ENCODE measurements around the gene PPIL6.
A peak's percentile ranks its signal among the peaks of the same experiment; 100 is the strongest.
"Not testable (repeated sequence)": the region's sequence is repeated elsewhere in the genome, so short reads cannot be mapped to it uniquely, and the experiment has no call there.

The PPIL6 gene

GRCh38 chr6:109396046-109396718 lies 44.2 kb downstream of the PPIL6 start:
- DNase-seq (ENCODE audit: low spot score) = no peak

DNA sequence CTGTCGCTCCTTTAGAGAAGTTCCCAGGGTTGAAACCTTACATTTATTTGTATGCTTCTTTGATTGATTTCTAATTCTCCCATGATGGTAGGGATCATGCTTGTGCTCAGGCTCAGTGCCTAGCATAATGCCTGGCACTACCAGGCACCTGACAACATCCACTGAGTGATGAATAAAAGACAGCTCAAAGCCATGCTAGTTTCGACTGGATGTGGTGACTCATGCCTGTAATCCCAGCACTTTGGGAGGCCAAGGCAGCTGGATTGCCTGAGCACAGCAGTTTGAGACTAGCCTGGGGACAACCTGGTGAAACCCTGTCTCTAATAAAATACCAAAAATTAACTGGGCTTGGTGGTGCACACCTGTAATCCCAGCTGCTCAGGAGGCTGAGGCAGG lies 46.5 kb downstream of the PPIL6 start:
- no peak for DNase-seq (ENCODE audit: low spot score)

GRCh38 chr6:109393157-109393885 lies 47.1 kb downstream of the PPIL6 start:
- no peak for DNase-seq (ENCODE audit: low spot score)

- no peak for DNase-seq (ENCODE audit: low spot score)
Measured at GRCh38 chr6:109389650-109390274, 50.7 kb downstream of the PPIL6 start.

DNA sequence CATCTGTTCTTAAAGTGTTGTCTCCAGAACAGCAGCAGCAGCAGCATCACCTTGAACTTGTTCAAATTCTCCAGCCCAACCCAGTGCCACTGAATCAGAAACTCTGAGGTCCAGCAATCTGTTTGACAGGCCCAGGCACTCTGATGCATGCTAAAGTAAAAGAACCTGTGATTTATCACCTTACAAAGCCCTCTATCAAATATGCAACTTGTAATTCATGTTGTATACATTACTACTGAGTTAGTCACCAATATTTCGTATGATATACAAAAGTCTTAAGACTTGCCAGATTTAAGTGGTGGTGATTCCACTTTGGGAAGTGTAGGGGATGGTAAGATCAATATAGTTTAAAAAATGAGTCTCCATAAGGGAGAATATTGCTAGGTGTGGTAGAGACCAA lies 52.2 kb downstream of the PPIL6 start:
- DNase-seq (ENCODE audit: low spot score) = no peak

DNA sequence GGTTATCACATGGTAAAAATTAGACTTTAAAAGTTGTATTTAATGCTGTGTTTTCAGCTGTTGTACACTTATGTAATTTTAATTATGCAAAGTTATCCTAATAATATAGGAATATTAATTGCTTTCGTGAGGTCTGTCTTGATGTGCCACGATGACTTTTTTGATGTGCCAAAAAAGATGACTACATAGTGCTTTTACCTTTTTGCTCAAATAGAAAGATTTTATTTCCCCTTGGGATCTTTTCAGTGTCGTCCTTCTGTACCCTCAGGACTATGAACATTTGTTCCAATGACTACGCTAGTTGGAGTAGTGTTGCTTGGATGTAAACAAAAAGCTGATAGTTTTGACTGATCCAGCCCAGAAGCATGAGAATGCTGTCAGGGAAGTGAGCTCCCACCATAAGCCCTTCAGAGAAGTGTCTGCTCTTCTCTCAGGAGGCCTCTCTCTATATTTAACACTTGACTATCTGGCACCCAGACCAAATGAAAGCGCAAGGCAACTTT lies 56.9 kb downstream of the PPIL6 start:
- no peak for DNase-seq (ENCODE audit: low spot score)

DNA sequence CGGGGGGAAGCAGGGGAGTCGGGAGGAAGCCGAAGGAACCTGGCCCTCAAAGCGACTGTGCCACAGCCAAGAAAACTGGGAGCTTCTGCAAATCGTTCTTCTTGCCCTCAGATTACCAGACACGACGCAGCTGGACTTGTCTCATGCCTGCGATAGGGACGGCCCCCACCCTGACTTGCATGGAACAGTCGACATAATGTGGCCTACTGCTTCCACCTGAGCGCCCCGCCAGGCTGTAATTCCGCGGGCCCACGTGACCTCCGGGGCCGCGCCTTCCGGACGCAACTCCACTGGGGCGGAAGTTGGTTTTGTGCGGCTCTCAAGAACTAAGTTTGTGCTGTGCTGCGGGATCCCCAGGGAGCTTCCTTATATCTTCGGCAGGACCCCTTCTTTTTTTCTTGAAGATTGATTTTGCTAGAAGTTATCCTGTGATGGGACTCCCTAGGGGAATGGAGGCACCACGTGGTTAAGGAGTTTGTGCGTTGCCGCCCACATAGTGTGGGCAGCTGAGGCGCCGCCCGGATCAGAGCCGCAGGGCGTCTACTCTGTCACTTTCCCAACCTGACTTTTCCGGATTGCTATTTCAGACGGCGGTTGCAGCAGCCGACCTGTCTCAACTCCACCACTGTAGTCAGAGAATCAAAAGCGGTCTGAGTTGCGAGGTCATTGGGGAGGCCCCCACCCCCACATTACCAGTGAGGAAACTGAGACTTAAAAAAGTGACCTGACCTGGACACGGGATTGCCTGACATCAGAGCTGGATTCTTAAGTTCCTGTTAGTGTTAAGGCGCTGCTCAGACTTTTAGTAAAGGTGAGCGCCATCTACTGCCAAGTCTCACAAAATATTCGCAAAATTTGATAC lies 57.6 kb downstream of the PPIL6 start:
- DNase-seq (ENCODE audit: low spot score) = peak; percentile 92

DNA sequence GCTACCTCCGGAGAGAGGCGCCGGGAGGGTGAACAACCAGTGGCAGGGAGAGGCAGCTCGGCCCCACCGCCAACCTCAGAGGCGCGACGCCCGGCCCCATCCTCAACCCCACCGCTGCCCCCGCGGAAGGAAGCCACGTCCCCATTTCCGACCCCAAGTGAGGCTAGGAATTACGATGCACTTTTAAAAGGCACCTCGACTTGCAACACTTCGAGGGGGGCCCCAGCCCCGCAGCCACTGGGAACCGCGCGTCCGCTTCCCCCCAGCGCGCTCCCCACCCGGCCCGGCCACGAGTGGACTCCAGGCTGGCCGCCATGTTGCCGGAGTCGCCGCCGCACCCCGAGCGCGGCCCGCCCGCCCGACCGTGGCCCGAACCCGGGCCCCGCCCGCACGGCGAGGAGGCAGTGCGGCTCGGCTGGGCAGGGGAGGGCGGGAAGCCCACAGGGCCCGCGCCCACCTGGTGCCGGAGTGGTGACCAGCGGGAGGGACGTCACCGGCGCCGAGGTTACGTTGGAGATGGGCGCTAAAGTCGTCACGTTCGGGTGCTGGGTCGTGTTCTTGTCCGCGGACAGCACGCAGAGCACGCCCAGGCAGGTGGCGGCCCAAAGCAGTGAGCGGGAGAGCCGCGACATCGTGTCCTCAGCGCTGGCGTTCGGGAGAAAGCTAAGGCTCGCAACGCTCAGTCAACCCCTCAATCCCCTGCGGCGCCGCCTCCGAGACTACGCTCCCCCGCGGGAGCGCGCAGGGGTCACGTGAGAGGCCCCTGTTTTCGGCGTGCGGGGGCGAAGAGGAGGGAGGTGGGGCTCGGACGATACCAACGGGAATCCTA lies 58.5 kb downstream of the PPIL6 start, which contains the start of gene CD164:
Gene CD164 (minus strand): TSS at position 721 of the 829 bp plus-strand sequence. CDS start 89 bp downstream, at position 632.
- peak; percentile 94 for DNase-seq (ENCODE audit: low spot score)

DNA sequence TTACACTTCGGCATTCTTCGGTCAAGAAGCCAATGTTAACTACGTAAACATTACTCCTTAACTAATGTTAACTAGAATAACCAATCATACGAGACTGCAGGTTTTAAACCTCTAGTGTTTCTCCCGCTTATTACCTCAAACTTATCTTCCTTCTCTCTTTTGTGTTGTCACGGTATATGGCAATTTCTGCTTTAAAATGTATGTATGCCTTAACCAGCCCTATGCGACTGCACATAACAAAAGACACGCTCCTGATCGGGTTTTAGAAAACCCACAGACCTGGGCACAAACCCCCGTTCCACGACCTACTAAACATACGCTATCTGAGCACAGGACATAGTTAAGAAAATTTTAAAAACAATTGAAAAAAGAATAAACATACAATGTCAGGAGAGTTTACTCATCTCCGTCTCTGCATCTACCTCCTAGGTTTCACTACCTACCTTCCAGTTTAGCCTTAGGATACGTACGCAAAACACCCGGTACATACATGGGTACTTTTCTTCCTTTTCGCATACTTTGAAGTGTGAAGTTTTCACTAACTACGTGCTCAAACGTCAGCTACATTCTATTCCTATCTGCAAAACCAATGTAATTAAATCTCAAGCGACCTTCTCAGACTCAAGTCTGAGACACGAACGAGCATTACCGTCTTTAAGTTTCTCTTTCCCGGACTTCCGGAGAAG lies 59.2 kb downstream of the PPIL6 start:
- DNase-seq (ENCODE audit: low spot score) = no peak

DNA sequence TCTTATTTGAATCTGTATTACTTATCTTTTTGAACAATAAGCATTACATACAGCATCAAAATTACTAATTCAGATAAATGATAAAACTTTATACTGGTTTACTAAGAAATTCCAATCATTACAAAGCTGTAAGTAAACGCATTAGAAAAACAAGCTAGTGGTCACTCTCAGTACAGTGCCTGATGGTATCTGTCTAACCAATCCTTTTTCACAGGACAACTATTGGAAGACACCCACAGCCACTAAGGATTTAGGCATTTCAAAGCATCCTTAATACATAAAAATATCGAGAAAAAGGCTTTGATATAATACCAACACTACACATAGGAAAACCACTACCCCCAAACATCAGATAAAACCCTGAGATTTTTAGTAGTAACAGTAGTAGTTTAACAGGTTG lies 60.7 kb downstream of the PPIL6 start:
- no peak for DNase-seq (ENCODE audit: low spot score)

GRCh38 chr6:109377717-109378116 lies 62.7 kb downstream of the PPIL6 start:
- DNase-seq (ENCODE audit: low spot score) = no peak

DNA sequence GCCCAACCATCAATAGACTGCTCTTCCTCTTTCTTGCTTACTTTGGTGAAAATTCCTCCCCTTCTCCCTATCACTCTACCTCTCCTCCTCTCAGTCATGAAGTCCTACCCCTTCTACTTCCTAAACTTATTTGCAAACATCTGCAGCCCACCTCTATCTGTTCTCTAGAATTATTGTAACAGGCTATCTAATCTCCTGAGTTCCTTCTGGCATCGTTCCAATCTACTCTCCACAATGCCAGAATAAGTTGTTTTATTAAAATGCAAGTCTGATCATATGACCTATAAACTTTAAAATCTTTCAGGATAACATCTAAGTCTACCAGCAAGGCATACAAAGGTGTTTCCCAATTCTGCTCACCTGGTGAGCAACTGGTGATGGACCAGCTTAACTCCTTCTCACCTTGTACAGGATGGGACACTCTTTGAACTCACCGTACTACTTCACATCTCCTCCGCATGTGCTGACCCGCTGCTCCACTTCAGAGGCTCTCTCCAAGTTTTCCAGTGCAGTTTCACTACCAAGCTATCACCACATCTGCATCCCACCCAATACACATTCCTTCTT lies 66.0 kb downstream of the PPIL6 start:
- DNase-seq (ENCODE audit: low spot score) = no peak

DNA sequence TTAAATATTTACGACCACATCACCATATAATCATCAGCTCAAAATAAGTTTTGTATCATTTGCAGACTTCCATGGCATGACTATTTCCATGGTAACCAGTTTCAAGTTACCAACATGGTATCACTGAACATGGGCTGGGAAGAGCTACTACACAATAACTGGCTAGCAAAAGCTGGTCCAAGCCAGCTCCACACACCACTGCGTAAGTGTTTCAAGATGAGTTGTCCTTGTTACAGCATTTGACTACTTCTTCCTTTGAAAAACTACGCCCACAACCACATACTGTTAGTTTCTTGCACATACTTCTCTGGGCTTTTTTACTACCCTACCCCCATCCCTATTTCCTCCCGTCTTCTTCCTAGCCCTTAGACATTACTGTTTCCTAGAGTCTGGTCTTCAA lies 66.7 kb downstream of the PPIL6 start:
- no peak for DNase-seq (ENCODE audit: low spot score)

GRCh38 chr6:109373331-109373730 lies 67.1 kb downstream of the PPIL6 start:
- DNase-seq (ENCODE audit: low spot score) = no peak

GRCh38 chr6:109372130-109372529 lies 68.3 kb downstream of the PPIL6 start:
- no peak for DNase-seq (ENCODE audit: low spot score)

- no peak for DNase-seq (ENCODE audit: low spot score)
Measured at GRCh38 chr6:109370792-109371191, 69.6 kb downstream of the PPIL6 start.

- no peak for DNase-seq (ENCODE audit: low spot score)
Measured at GRCh38 chr6:109370336-109370735, 70.1 kb downstream of the PPIL6 start.

GRCh38 chr6:109369728-109370127 lies 70.7 kb downstream of the PPIL6 start:
- DNase-seq (ENCODE audit: low spot score) = no peak

GRCh38 chr6:109364382-109365078 lies 75.9 kb downstream of the PPIL6 start:
- DNase-seq (ENCODE audit: low spot score) = not testable (repeated sequence)

DNA sequence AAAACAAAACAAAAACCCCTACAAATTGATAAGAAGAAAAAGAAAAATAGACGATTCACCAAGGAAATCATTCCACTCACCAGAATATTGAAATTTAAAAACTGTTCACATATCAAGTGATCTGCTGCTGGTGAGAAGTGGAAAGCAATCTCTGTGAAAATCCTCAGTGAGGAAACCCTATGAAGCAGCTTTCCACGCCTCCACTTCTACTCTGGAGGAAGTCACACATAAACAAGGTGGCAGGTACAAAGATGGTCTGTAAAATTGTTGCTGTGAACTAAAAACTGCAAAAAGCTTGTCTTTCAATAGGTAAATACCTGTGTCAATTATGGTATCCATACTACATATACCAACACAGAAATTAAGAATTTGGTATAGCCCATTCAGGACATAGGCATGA lies 76.7 kb downstream of the PPIL6 start:
- DNase-seq (ENCODE audit: low spot score) = no peak

Data from CD4-positive, alpha-beta T cell treated with Interleukin-6 at 100 ng/mL for 8 hours (primary cell).